H9 (cell line): ENCODE data around the gene USP13. TPM values are rescaled to one million over a fixed set of nuclear protein-coding genes. Genes with fewer than 3 reads are reported as not detected.

Source experiments
- DNase-seq: peaks from one replicate; pipeline ENCODE4 v3.0.0-alpha.2; 2017
- H2AFZ ChIP-seq: one replicate; pipeline ENCODE4 v1.6.1; 2013; ENCODE audit warnings: mild to moderate bottlenecking, low read length, control low read depth, moderate library complexity
- H2AK5ac ChIP-seq: 2 replicates; pipeline ENCODE4 v1.6.1; 2013; ENCODE audit warnings: low read length, control low read depth, mixed read lengths; ENCODE audit not compliant: insufficient read length
- H2BK120ac ChIP-seq: one replicate; pipeline ENCODE4 v1.6.1; 2013; ENCODE audit warnings: low read depth, mild to moderate bottlenecking, low read length, control low read depth, inconsistent platforms; ENCODE audit not compliant: poor library complexity, severe bottlenecking
- H2BK12ac ChIP-seq: 2 replicates; pipeline ENCODE4 v1.6.1; 2013; ENCODE audit warnings: low read length, control low read depth, mixed read lengths, low read depth; ENCODE audit not compliant: insufficient read length
- H2BK15ac ChIP-seq: 2 replicates; pipeline ENCODE4 v1.6.1; 2013; ENCODE audit warnings: low read depth, low read length, control low read depth
- H2BK20ac ChIP-seq: one replicate; pipeline ENCODE4 v1.6.1; 2013; ENCODE audit warnings: low read depth, mild to moderate bottlenecking, low read length, control low read depth, inconsistent platforms; ENCODE audit not compliant: poor library complexity, severe bottlenecking
- H2BK5ac ChIP-seq: 2 replicates; pipeline ENCODE4 v1.6.1; 2013; ENCODE audit warnings: low read length, control low read depth, mixed read lengths; ENCODE audit not compliant: insufficient read length
- H3K14ac ChIP-seq: 2 replicates; pipeline ENCODE4 v1.6.1; 2013; ENCODE audit warnings: low read length, control low read depth; ENCODE audit not compliant: insufficient read depth
- H3K18ac ChIP-seq: 2 replicates; pipeline ENCODE4 v1.6.1; 2013; ENCODE audit warnings: low read depth, mild to moderate bottlenecking, mixed read lengths, low read length, control low read depth; ENCODE audit not compliant: insufficient read length
- H3K23ac ChIP-seq: 2 replicates; pipeline ENCODE4 v1.6.1; 2013; ENCODE audit warnings: low read length, control low read depth, mixed read lengths, low read depth; ENCODE audit not compliant: insufficient read length
- H3K23me2 ChIP-seq: 2 replicates; pipeline ENCODE4 v1.6.1; 2013; ENCODE audit warnings: low read depth, mild to moderate bottlenecking, mixed read lengths, low read length, control low read depth; ENCODE audit not compliant: insufficient read length, poor library complexity, severe bottlenecking
- H3K27ac ChIP-seq: 2 replicates; pipeline ENCODE4 v1.5.1; 2013; ENCODE audit warnings: low read length, control low read depth, mixed read lengths, low read depth; ENCODE audit not compliant: insufficient read length
- H3K27me3 ChIP-seq: 2 replicates; pipeline ENCODE4 v1.6.1; 2013; ENCODE audit warnings: low read length, control low read depth, inconsistent platforms; ENCODE audit not compliant: insufficient read depth
- H3K4ac ChIP-seq: 2 replicates; pipeline ENCODE4 v1.6.1; 2013; ENCODE audit warnings: low read depth, mild to moderate bottlenecking, control low read depth, inconsistent platforms, low read length, moderate library complexity
- H3K4me1 ChIP-seq: 2 replicates; pipeline ENCODE4 v1.6.1; 2013; ENCODE audit warnings: low read length, control low read depth, inconsistent platforms; ENCODE audit not compliant: insufficient read depth
- H3K4me2 ChIP-seq: 2 replicates; pipeline ENCODE4 v1.6.1; 2013; ENCODE audit warnings: low read length, control low read depth, mixed read lengths; ENCODE audit not compliant: insufficient read length, insufficient read depth
- H3K56ac ChIP-seq: 2 replicates; pipeline ENCODE4 v1.6.1; 2013; ENCODE audit warnings: low read depth, mild to moderate bottlenecking, mixed read lengths, low read length, control low read depth; ENCODE audit not compliant: insufficient read length
- H3K79me1 ChIP-seq: 2 replicates; pipeline ENCODE4 v1.6.1; 2013; ENCODE audit warnings: low read depth, mild to moderate bottlenecking, moderate library complexity, low read length, control low read depth, inconsistent platforms; ENCODE audit not compliant: insufficient read depth, poor library complexity, severe bottlenecking
- H3K79me2 ChIP-seq: 2 replicates; pipeline ENCODE4 v1.6.1; 2013; ENCODE audit warnings: low read length, control low read depth, inconsistent platforms; ENCODE audit not compliant: insufficient read depth
- H3K9ac ChIP-seq: 2 replicates; pipeline ENCODE4 v1.6.1; 2013; ENCODE audit warnings: low read length, control low read depth, mixed read lengths; ENCODE audit not compliant: insufficient read length; ENCODE audit errors: extremely low read depth
- H3K9me3 ChIP-seq: one replicate; pipeline ENCODE4 v1.6.1; 2013; ENCODE audit warnings: low read depth, low read length, inconsistent platforms; ENCODE audit not compliant: control insufficient read depth
- H3T11ph ChIP-seq: one replicate; pipeline ENCODE4 v1.6.1; 2013; ENCODE audit warnings: mild to moderate bottlenecking, low read length, control low read depth, inconsistent platforms
- H4K20me1 ChIP-seq: one replicate; pipeline ENCODE4 v1.6.1; 2013; ENCODE audit not compliant: control insufficient read depth, insufficient read length, insufficient read depth
- H4K5ac ChIP-seq: 2 replicates; pipeline ENCODE4 v1.6.1; 2013; ENCODE audit warnings: low read depth, mild to moderate bottlenecking, mixed read lengths, low read length, control low read depth; ENCODE audit not compliant: insufficient read length
- H4K8ac ChIP-seq: replicated peaks from 2 replicates; pipeline ENCODE4 v1.6.1; 2013; ENCODE audit warnings: low read length, control low read depth, mixed read lengths, low read depth; ENCODE audit not compliant: insufficient read length
- H4K91ac ChIP-seq: 2 replicates; pipeline ENCODE4 v1.6.1; 2013; ENCODE audit warnings: low read depth, mild to moderate bottlenecking, moderate library complexity, mixed read lengths, low read length, control low read depth; ENCODE audit not compliant: insufficient read length
- H3K27ac Mint-ChIP-seq, 3 experiments: 2 replicates in 2 of 3; 3 replicates in 1 of 3; pipeline ENCODE4 v1.8.0; 2020 to 2021; ENCODE audit warnings: mixed read lengths in 3 of 3, mild to moderate bottlenecking in 1 of 3, moderate library complexity in 1 of 3
- H3K27me3 Mint-ChIP-seq: 2 replicates; pipeline ENCODE4 v1.8.0; 2021; ENCODE audit warnings: low read depth, mild to moderate bottlenecking, moderate library complexity, mixed read lengths
- H3K36me3 Mint-ChIP-seq, 3 experiments: 2 replicates in 2 of 3; 3 replicates in 1 of 3; pipeline ENCODE4 v1.8.0; 2020 to 2021; ENCODE audit warnings: low read depth in 3 of 3, mixed read lengths in 3 of 3; ENCODE audit not compliant: insufficient read depth in 1 of 3
- H3K4me1 Mint-ChIP-seq, 2 experiments: 2 replicates each; pipeline ENCODE4 v1.8.0; 2020; ENCODE audit warnings: mixed read lengths in 2 of 2
- H3K4me3 Mint-ChIP-seq, 2 experiments: 2 replicates in 1 of 2; 3 replicates in 1 of 2; pipeline ENCODE4 v1.8.0; 2020 to 2021; ENCODE audit warnings: mild to moderate bottlenecking in 2 of 2, mixed read lengths in 2 of 2, moderate library complexity in 1 of 2
- H3K9me3 Mint-ChIP-seq, 2 experiments: 2 replicates in 1 of 2; 3 replicates in 1 of 2; pipeline ENCODE4 v1.8.0; 2020; ENCODE audit warnings: mild to moderate bottlenecking in 2 of 2, mixed read lengths in 2 of 2, moderate library complexity in 1 of 2
- WGBS: extraction: QIAGEN DNeasy Blood & Tissue Kit; methylation state at CpG from one replicate; pipeline ENCODE4 v1.1.7; 2013; ENCODE audit warnings: missing lambda C conversion rate, low lambda C conversion rate, mixed read lengths; ENCODE audit not compliant: insufficient read length; ENCODE audit errors: extremely low coverage; 5-methylcytosine and 5-hydroxymethylcytosine counted together
- total RNA-seq: library from RNA; stranded (reverse); gene quantifications from 2 replicates; pipeline ENCODE4 v1.2.1, GENCODE V29; 2021
- TF ChIP-seq, protein P1 (sequence below): fragments of 200-600 bp; sonication (generic); conservative IDR thresholded peaks from 3 replicates; pipeline ENCODE4 v1.8.0; 2021; ENCODE audit warnings: antibody characterized with exemption, mild to moderate bottlenecking

USP13 gene
- total RNA-seq, 1 experiment from 2014 or later = 26.7 TPM

DNA sequence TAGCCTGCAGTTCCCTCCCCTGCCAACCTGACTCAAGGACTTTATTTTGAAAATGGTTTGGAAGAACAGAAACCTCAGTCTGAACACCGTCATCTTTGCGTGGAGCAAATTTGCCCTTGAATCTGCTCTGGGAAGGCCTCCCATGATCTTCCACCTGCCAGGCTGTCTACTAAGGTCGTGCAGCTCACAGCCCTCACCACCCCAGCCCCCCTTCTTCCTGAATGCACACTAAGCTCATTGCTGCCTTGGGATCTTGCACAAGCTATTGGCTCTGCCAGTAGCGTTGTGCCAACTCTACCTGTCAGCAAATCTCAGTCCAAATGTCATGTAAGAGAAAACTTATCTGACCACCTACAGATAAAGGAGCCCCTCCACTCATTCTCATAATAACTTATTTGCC, 141.5 kb downstream of the USP13 start:
- no peak overlapping the region for H3K27ac Mint-ChIP-seq
- no CpG with 5 or more reads among the region's 4 CpGs for WGBS
- H3K4me3 Mint-ChIP-seq = no peak overlapping the region

More for the DNA sequence above, 141.5 kb downstream of the USP13 start:
- peaks cover 0 to 4% of the 10 kb centered on the region in 2 experiments; a peak in 1 of 5 replicates for H3K9me3 Mint-ChIP-seq
- H3K4me1 Mint-ChIP-seq = no peaks in the 10 kb centered on the region
- Histone ChIP-seq H3T11ph (no peak overlapping the region), H3K4ac (no peak overlapping the region), H4K91ac (no peak overlapping the region), H3K27me3 (no peaks in the 10 kb centered on the region), H2AFZ (no peak overlapping the region), H3K79me1 (no peaks in the 10 kb centered on the region), H3K14ac (no peak overlapping the region), H3K18ac (no peak overlapping the region), H3K27ac (no peak overlapping the region), H3K23me2 (no peaks in the 10 kb centered on the region), H2AK5ac (no peak overlapping the region), H4K20me1 (no peaks in the 10 kb centered on the region), H2BK12ac (no peak overlapping the region), H3K9ac (no peak overlapping the region), H3K9me3 (no peaks in the 10 kb centered on the region), H3K23ac (no peak overlapping the region), H2BK15ac (no peak overlapping the region), H2BK20ac (no peak overlapping the region), H3K56ac (no peak overlapping the region), H2BK120ac (no peak overlapping the region), H4K5ac (no peak overlapping the region), H3K4me2 (no peak overlapping the region), H3K4me1 (no peaks in the 10 kb centered on the region), H2BK5ac (no peak overlapping the region), H4K8ac (no peak overlapping the region), H3K79me2 (no peaks in the 10 kb centered on the region)
- DNase-seq = no peak
- no peaks in the 10 kb centered on the region for H3K27me3 Mint-ChIP-seq
- peaks cover 0 to 6% (median 5%) of the 10 kb centered on the region in 3 experiments; a peak in 5 of 7 replicates for H3K36me3 Mint-ChIP-seq
- TF ChIP-seq, protein P1, sequence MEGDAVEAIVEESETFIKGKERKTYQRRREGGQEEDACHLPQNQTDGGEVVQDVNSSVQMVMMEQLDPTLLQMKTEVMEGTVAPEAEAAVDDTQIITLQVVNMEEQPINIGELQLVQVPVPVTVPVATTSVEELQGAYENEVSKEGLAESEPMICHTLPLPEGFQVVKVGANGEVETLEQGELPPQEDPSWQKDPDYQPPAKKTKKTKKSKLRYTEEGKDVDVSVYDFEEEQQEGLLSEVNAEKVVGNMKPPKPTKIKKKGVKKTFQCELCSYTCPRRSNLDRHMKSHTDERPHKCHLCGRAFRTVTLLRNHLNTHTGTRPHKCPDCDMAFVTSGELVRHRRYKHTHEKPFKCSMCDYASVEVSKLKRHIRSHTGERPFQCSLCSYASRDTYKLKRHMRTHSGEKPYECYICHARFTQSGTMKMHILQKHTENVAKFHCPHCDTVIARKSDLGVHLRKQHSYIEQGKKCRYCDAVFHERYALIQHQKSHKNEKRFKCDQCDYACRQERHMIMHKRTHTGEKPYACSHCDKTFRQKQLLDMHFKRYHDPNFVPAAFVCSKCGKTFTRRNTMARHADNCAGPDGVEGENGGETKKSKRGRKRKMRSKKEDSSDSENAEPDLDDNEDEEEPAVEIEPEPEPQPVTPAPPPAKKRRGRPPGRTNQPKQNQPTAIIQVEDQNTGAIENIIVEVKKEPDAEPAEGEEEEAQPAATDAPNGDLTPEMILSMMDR = no peak
